ENCODE measurements around the gene CHMP5.

The CHMP5 gene

GRCh38 chr9:33264473-33265177 lies at the start of gene CHMP5, which contains the start of gene BAG1:
Gene CHMP5, plus strand, starts transcription at chr9:33265049. Its CDS starts 30 bp downstream, at chr9:33265079.
Gene BAG1, minus strand, starts transcription at chr9:33264708.
- peak within 1 kb of the TSS; percentile 75 for H3K27ac ChIP-seq
- peak; percentile 96 for DNase-seq (ENCODE audit: low read depth, low spot score)

- no peak for DNase-seq (ENCODE audit: low read depth, low spot score)
- peak overlapping the region; percentile 34 for H3K27ac ChIP-seq
Measured at GRCh38 chr9:33220681-33221567, 43.9 kb upstream of the CHMP5 start.

- DNase-seq (ENCODE audit: low read depth, low spot score): no peak
- H3K27ac ChIP-seq: peak overlapping the region; percentile 34
Measured at GRCh38 chr9:33221568-33221884, 43.3 kb upstream of the CHMP5 start.

- peak overlapping the region; percentile 34 for H3K27ac ChIP-seq
Measured at GRCh38 chr9:33222031-33222430, 42.8 kb upstream of the CHMP5 start.

GRCh38 chr9:33223696-33224095 lies 41.2 kb upstream of the CHMP5 start:
- DNase-seq (ENCODE audit: low read depth, low spot score): no peak
- no peak overlapping the region for H3K27ac ChIP-seq

More at GRCh38 chr9:33222031-33222430, 42.8 kb upstream of the CHMP5 start:
- no peak for DNase-seq (ENCODE audit: low read depth, low spot score)

- no peak overlapping the region for H3K27ac ChIP-seq
- DNase-seq (ENCODE audit: low read depth, low spot score): no peak
Measured at GRCh38 chr9:33225319-33226147, 39.3 kb upstream of the CHMP5 start.

- DNase-seq (ENCODE audit: low read depth, low spot score): no peak
- H3K27ac ChIP-seq: no peak overlapping the region
Measured at GRCh38 chr9:33227008-33227398, 37.8 kb upstream of the CHMP5 start.

- H3K27ac ChIP-seq: no peak overlapping the region
- no peak for DNase-seq (ENCODE audit: low read depth, low spot score)
Measured at GRCh38 chr9:33227741-33228140, 37.1 kb upstream of the CHMP5 start.

GRCh38 chr9:33228606-33229005 lies 36.2 kb upstream of the CHMP5 start:
- peak overlapping the region; percentile 53 for H3K27ac ChIP-seq
- no peak for DNase-seq (ENCODE audit: low read depth, low spot score)

- peak; percentile 97 for DNase-seq (ENCODE audit: low read depth, low spot score)
- H3K27ac ChIP-seq: peak overlapping the region; percentile 53
Measured at GRCh38 chr9:33229359-33230114, 35.3 kb upstream of the CHMP5 start.

GRCh38 chr9:33230756-33231622 lies 33.9 kb upstream of the CHMP5 start:
- peak overlapping the region; percentile 53 for H3K27ac ChIP-seq
- DNase-seq (ENCODE audit: low read depth, low spot score): no peak

GRCh38 chr9:33231623-33231942 lies 33.3 kb upstream of the CHMP5 start:
- peak overlapping the region; percentile 53 for H3K27ac ChIP-seq
- no peak for DNase-seq (ENCODE audit: low read depth, low spot score)

GRCh38 chr9:33232815-33233214 lies 32.0 kb upstream of the CHMP5 start:
- H3K27ac ChIP-seq: peak overlapping the region; percentile 83
- no peak for DNase-seq (ENCODE audit: low read depth, low spot score)

- DNase-seq (ENCODE audit: low read depth, low spot score): peak; percentile 99
Measured at GRCh38 chr9:33233626-33234342, 31.1 kb upstream of the CHMP5 start.

GRCh38 chr9:33234511-33235467 lies 30.1 kb upstream of the CHMP5 start:
- DNase-seq (ENCODE audit: low read depth, low spot score): no peak
- H3K27ac ChIP-seq: peak overlapping the region; percentile 83

More at GRCh38 chr9:33233626-33234342, 31.1 kb upstream of the CHMP5 start:
- H3K27ac ChIP-seq: peak overlapping the region; percentile 83

GRCh38 chr9:33236571-33236970 lies 28.3 kb upstream of the CHMP5 start:
- DNase-seq (ENCODE audit: low read depth, low spot score): no peak
- no peak overlapping the region for H3K27ac ChIP-seq

- no peak for DNase-seq (ENCODE audit: low read depth, low spot score)
- H3K27ac ChIP-seq: no peak within 1 kb of the TSS
Measured at GRCh38 chr9:33239921-33240320, 24.9 kb upstream of the CHMP5 start, which contains the start of gene SPINK4. Gene SPINK4, plus strand, starts transcription at chr9:33240167. Its CDS starts 42 bp downstream, at chr9:33240209.
